WERI-Rb-1 (cell line): ENCODE results near the gene CIITA.

ENCODE experiments used
- DNase-seq: peaks from one replicate; pipeline ENCODE4 v3.0.0-alpha.2; 2020
- H3K27ac ChIP-seq: fragments of 250-450 bp; sonication (Bioruptor Pico); 2 replicates; pipeline ENCODE4 v1.5.1; 2020; ENCODE audit warnings: mild to moderate bottlenecking, moderate library complexity
- H3K27me3 ChIP-seq: fragments of 250-450 bp; sonication (Bioruptor Pico); 2 replicates; pipeline ENCODE4 v1.5.1; 2021; ENCODE audit warnings: mild to moderate bottlenecking, low read depth, moderate library complexity; ENCODE audit not compliant: insufficient read depth, severe bottlenecking
- H3K36me3 ChIP-seq: fragments of 250-450 bp; sonication (Bioruptor Pico); 2 replicates; pipeline ENCODE4 v1.5.1; 2020; ENCODE audit warnings: mild to moderate bottlenecking, moderate library complexity
- H3K4me3 ChIP-seq: 2 replicates; pipeline ENCODE4 v1.5.1; 2011; ENCODE audit warnings: low read depth, mild to moderate bottlenecking, control low read depth, low read length
- H3K9me3 ChIP-seq: fragments of 250-450 bp; sonication (Bioruptor Pico); 2 replicates; pipeline ENCODE4 v1.5.1; 2021; ENCODE audit warnings: mild to moderate bottlenecking, moderate library complexity; ENCODE audit not compliant: severe bottlenecking
- CTCF ChIP-seq: IDR thresholded peaks from 2 replicates; pipeline ENCODE4 v1.5.1; 2011; ENCODE audit warnings: low read depth, mild to moderate bottlenecking, control low read depth, inconsistent platforms, low read length

Gene CIITA

GRCh38 chr16:10836174-10836853 is 40.7 kb upstream of the CIITA start:
- Histone ChIP-seq H3K4me3 (no peak overlapping the region), H3K9me3 (no peaks in the 10 kb centered on the region), H3K27ac (no peak overlapping the region), H3K27me3 (no peaks in the 10 kb centered on the region), H3K36me3 (no peaks in the 10 kb centered on the region)
- no peak for DNase-seq
- TF ChIP-seq CTCF: no peak

- no peak for TF ChIP-seq CTCF
These were observed 38.3 kb upstream of the CIITA start for GRCh38 chr16:10838621-10839278.

GRCh38 chr16:10839279-10839666 is 37.7 kb upstream of the CIITA start:
- no peaks in the 10 kb centered on the region for H3K36me3 ChIP-seq
- no peak for DNase-seq
- no peak overlapping the region for H3K4me3 ChIP-seq
- TF ChIP-seq CTCF: no peak
- no peaks in the 10 kb centered on the region for H3K9me3 ChIP-seq
- H3K27ac ChIP-seq: no peak overlapping the region
- H3K27me3 ChIP-seq: no peaks in the 10 kb centered on the region

More at GRCh38 chr16:10838621-10839278, 38.3 kb upstream of the CIITA start:
- DNase-seq: no peak
- no peaks in the 10 kb centered on the region for H3K27me3 ChIP-seq
- H3K4me3 ChIP-seq: no peak overlapping the region
- H3K9me3 ChIP-seq: no peaks in the 10 kb centered on the region
- H3K27ac ChIP-seq: no peak overlapping the region
- H3K36me3 ChIP-seq: no peaks in the 10 kb centered on the region

DNA sequence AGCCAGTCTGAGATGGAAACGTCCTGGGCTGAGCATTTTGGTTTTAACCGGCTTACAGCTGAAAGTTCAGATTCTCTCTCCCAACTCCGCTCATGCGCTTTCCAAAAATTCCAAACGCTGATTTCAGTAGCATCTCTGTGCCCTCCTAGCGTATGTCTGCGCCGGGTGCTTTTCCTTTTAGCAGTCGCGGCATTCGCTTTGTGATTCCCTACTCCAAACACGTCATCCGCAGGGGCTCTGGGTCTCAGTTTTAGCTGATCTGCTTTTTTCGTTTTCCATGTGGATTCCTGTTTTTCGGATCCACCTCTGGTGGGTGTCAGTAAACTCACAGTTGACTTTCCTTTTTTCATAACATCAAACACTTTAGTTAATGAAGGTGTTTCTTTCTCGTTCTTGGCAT is 36.3 kb upstream of the CIITA start:
- H3K9me3 ChIP-seq: no peaks in the 10 kb centered on the region

DNA sequence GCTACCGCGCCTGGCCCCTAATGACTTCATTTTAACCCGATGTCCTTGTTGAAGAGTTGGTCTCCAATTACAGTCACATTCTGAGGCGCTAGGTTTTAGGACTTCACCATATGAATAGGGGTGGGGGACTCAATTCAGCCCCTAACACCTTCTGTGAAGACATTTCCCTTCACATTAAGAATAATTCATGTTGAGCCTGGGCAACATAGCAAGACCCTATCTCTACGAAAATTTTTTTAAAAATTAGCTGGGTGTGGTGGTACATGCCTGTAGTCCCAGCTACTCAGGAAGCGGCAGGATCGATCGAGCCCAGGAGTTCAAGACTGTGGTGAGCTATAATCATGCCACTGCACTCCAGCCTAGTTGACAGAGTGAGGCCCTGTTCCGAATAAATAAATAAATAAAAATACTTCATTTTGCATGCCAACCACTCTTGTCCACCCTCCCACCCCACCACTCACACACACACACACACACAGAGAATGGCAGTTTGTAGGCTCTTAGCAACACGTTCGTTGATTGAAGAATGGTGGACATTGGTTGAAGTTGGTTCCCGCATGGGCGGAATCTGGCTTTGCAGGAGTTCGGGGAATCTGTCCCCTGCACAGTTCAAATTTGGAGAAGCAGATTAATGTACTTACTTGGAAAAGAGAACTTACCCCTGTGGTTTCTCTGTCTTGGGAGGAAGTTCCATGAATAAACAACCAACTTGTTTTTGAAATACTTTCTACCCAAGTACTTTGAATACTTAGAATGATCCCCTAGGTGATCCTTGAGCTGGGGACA is 30.6 kb upstream of the CIITA start:
- Histone ChIP-seq H3K4me3 (no peak overlapping the region), H3K9me3 (no peaks in the 10 kb centered on the region), H3K27ac (no peak overlapping the region), H3K27me3 (no peaks in the 10 kb centered on the region), H3K36me3 (no peaks in the 10 kb centered on the region)
- DNase-seq: no peak
- TF ChIP-seq CTCF: no peak

More for the DNA sequence above, 36.3 kb upstream of the CIITA start:
- Histone ChIP-seq H3K27ac (no peak overlapping the region), H3K36me3 (no peaks in the 10 kb centered on the region), H3K27me3 (no peaks in the 10 kb centered on the region), H3K4me3 (no peak overlapping the region)
- no peak for TF ChIP-seq CTCF
- DNase-seq: no peak
